ENCODE measurements around the gene RYR1.

- TF ChIP-seq CTCF (tag by site-specific recombination; IDR thresholded peaks at IDR 0.05) (no peak), GLIS2 (tag by site-specific recombination; IDR thresholded peaks at IDR 0.05) (no peak), INSM2 (tag by site-specific recombination; IDR thresholded peaks at IDR 0.05) (no peak), GLIS1 (tag by site-specific recombination; IDR thresholded peaks at IDR 0.05) (no peak), GLI2 (tag by site-specific recombination; IDR thresholded peaks at IDR 0.05; ENCODE audit: borderline replicate concordance, low read depth) (no peak), ZNF274 (IDR thresholded peaks at IDR 0.05; ENCODE audit: low read length) (no peak), ZNF274 (tag by site-specific recombination; IDR thresholded peaks at IDR 0.05; ENCODE audit: borderline replicate concordance) (no peak), SETDB1 (IDR thresholded peaks at IDR 0.05; ENCODE audit: insufficient read length, low read length) (no peak), TCF7L2 (IDR thresholded peaks at IDR 0.05; ENCODE audit: borderline replicate concordance, low read depth, low read length) (no peak), ZNF629 (tag by site-specific recombination; IDR thresholded peaks at IDR 0.05) (no peak), ZNF280D (tag by site-specific recombination; IDR thresholded peaks at IDR 0.05) (no peak), YY1 (tag by site-specific recombination; IDR thresholded peaks at IDR 0.05) (no peak), ATF2 (tag by site-specific recombination; IDR thresholded peaks at IDR 0.05; ENCODE audit: low read depth) (no peak), ZNF221 (tag by site-specific recombination; IDR thresholded peaks at IDR 0.05; ENCODE audit: borderline replicate concordance) (no peak), ZBTB10 (tag by site-specific recombination; IDR thresholded peaks at IDR 0.05) (no peak)
Measured at GRCh38 chr19:38547421-38547820, 113.9 kb downstream of the RYR1 start.

Data from HEK293 (cell line).